Measurements from ENCODE around the gene KRTAP5-4.

The KRTAP5-4 gene

DNA sequence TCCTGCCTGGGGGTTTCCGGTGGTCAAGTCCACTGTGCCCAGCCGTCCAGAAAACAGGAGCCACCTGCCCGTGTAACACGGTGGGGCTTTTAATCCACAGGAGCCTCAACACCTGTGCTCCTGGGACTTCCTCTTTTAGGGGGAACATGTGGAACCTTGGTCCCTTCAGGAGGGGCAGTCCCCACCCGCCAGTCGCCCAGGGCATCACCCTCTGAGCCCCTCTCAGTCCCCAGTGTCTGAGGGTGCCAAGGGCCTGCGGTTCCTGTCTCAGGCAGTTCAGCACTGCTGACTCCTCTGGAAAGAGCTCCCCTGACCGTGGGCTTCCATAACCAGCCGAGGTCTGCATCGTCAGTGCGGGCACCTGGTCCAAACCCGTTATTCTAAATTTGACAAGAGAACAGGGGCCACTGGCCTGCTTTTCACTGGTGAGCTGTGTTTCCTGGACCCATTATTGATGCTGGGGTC lies 23.5 kb upstream of the KRTAP5-4 start:
- H2AFZ ChIP-seq (ENCODE audit: low read length): no peak overlapping the region

DNA sequence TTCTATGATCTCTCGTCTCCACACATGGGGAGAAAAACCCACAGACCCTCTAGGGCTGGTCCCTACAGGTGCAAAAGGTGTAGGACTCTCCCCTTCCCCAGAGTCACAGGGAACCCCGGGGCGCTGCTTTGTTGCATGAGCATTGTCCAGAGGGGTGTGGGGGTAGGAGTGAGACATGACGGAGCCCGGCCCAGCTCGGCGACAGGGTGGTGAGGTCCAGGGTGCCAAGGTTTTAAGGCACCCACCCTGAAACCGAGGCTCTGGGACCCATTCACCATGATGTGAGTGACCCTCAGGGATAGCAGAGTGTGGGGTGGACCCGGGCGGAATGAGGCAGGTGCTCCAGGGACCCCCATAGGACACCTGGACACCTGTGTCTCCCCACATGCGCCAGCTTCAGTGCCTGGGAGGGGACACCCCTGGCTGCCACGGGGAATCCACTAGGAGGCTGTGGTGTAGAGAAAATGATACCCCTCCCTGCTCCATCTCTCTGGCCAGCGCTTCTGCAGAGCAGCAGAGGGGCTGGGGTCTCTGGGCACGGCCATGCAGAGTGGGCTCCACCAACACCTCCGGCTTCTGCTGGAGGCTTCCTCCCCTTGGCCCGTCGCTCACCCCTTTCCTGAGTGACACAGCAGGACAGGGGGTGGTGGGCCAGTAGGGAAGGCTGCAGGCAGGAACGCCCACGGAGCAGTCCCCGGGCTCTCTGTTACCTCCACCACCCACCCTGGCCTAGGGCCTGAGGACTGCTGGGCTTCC lies 22.8 kb upstream of the KRTAP5-4 start:
- no peaks in the 10 kb centered on the region for H4K20me1 ChIP-seq (ENCODE audit: insufficient read depth, low read length, poor library complexity, severe bottlenecking)
- H3K27me3 ChIP-seq (ENCODE audit: insufficient read depth, low read length, poor library complexity, severe bottlenecking): no peaks in the 10 kb centered on the region
- no peak overlapping the region for H3K9ac ChIP-seq (ENCODE audit: low read depth, low read length, poor library complexity, severe bottlenecking)
- no peaks in the 10 kb centered on the region for H3K36me3 ChIP-seq (ENCODE audit: insufficient read depth, low read length)
- no peak overlapping the region for H3K4me2 ChIP-seq (ENCODE audit: low read depth, low read length, poor library complexity, severe bottlenecking)
- TF ChIP-seq, protein P1, sequence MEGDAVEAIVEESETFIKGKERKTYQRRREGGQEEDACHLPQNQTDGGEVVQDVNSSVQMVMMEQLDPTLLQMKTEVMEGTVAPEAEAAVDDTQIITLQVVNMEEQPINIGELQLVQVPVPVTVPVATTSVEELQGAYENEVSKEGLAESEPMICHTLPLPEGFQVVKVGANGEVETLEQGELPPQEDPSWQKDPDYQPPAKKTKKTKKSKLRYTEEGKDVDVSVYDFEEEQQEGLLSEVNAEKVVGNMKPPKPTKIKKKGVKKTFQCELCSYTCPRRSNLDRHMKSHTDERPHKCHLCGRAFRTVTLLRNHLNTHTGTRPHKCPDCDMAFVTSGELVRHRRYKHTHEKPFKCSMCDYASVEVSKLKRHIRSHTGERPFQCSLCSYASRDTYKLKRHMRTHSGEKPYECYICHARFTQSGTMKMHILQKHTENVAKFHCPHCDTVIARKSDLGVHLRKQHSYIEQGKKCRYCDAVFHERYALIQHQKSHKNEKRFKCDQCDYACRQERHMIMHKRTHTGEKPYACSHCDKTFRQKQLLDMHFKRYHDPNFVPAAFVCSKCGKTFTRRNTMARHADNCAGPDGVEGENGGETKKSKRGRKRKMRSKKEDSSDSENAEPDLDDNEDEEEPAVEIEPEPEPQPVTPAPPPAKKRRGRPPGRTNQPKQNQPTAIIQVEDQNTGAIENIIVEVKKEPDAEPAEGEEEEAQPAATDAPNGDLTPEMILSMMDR (conservative IDR thresholded peaks at IDR 0.05; ENCODE audit: low read length): no peak
- TF ChIP-seq EZH2phosphoT487 (IDR thresholded peaks at IDR 0.05; ENCODE audit: borderline replicate concordance): no peak
- no peaks in the 10 kb centered on the region for H3F3A ChIP-seq (ENCODE audit: low read depth)
- no peak overlapping the region for H2AFZ ChIP-seq (ENCODE audit: low read length)
- H3K9me3 ChIP-seq (ENCODE audit: insufficient read depth, low read depth, low read length): no peaks in the 10 kb centered on the region
- H3K9me2 ChIP-seq (replicated peaks; ENCODE audit: low read depth, low read length): no peaks in the 10 kb centered on the region
- no peaks in the 10 kb centered on the region for H3K4me1 ChIP-seq (ENCODE audit: insufficient read depth, low read length, poor library complexity, severe bottlenecking)
- H3K4me3 ChIP-seq (ENCODE audit: low read length, poor library complexity, severe bottlenecking): no peak overlapping the region
- H3K79me2 ChIP-seq (ENCODE audit: insufficient read depth, low read length): no peaks in the 10 kb centered on the region

More for the DNA sequence above, 23.5 kb upstream of the KRTAP5-4 start:
- TF ChIP-seq, protein P1 (conservative IDR thresholded peaks at IDR 0.05; ENCODE audit: low read length): no peak
- no peak for TF ChIP-seq EZH2phosphoT487 (IDR thresholded peaks at IDR 0.05; ENCODE audit: borderline replicate concordance)
- Histone ChIP-seq H3F3A (ENCODE audit: low read depth) (no peaks in the 10 kb centered on the region), H3K9me2 (replicated peaks; ENCODE audit: low read depth, low read length) (no peaks in the 10 kb centered on the region), H3K27me3 (ENCODE audit: insufficient read depth, low read length, poor library complexity, severe bottlenecking) (no peaks in the 10 kb centered on the region), H3K4me1 (ENCODE audit: insufficient read depth, low read length, poor library complexity, severe bottlenecking) (no peaks in the 10 kb centered on the region), H3K9me3 (ENCODE audit: insufficient read depth, low read depth, low read length) (no peaks in the 10 kb centered on the region), H3K4me3 (ENCODE audit: low read length, poor library complexity, severe bottlenecking) (no peak overlapping the region), H3K9ac (ENCODE audit: low read depth, low read length, poor library complexity, severe bottlenecking) (no peak overlapping the region), H3K36me3 (ENCODE audit: insufficient read depth, low read length) (no peaks in the 10 kb centered on the region), H4K20me1 (ENCODE audit: insufficient read depth, low read length, poor library complexity, severe bottlenecking) (no peaks in the 10 kb centered on the region), H3K4me2 (ENCODE audit: low read depth, low read length, poor library complexity, severe bottlenecking) (no peak overlapping the region), H3K79me2 (ENCODE audit: insufficient read depth, low read length) (no peaks in the 10 kb centered on the region)

DNA sequence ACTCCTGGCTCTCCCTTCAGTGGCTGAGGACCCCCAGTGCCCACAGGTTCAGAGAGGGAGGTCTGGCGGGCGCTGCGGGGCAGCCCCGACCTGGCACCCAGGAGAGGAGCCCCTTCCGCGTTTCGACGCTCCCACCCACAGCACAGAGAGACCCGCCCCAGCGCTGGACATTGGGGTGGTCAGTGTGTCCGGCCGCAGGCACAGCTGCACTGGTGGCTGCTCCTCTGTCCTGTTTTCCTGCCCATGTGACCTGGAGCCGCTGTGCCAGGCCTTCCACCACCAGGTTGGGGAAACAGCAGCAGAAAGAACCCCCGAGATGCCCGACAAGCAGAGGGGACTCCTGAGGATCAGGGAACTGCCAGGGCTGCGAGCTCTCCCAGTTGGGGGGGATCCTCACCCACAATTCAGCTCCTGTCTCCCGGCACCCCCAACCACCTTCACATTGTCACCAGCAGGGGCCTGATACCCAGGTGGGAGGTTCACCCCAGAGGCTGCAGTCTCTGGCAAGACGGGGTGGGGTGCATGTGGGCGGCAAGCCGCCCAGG lies 21.3 kb upstream of the KRTAP5-4 start:
- Histone ChIP-seq H3K4me1 (ENCODE audit: insufficient read depth, low read length, poor library complexity, severe bottlenecking) (no peaks in the 10 kb centered on the region), H3K4me2 (ENCODE audit: low read depth, low read length, poor library complexity, severe bottlenecking) (no peak overlapping the region), H4K20me1 (ENCODE audit: insufficient read depth, low read length, poor library complexity, severe bottlenecking) (no peaks in the 10 kb centered on the region), H3K36me3 (ENCODE audit: insufficient read depth, low read length) (no peaks in the 10 kb centered on the region), H3F3A (ENCODE audit: low read depth) (no peaks in the 10 kb centered on the region), H3K9me2 (replicated peaks; ENCODE audit: low read depth, low read length) (no peaks in the 10 kb centered on the region), H3K9me3 (ENCODE audit: insufficient read depth, low read depth, low read length) (no peaks in the 10 kb centered on the region), H3K79me2 (ENCODE audit: insufficient read depth, low read length) (no peaks in the 10 kb centered on the region), H3K4me3 (ENCODE audit: low read length, poor library complexity, severe bottlenecking) (no peak overlapping the region), H3K27me3 (ENCODE audit: insufficient read depth, low read length, poor library complexity, severe bottlenecking) (no peaks in the 10 kb centered on the region), H3K9ac (ENCODE audit: low read depth, low read length, poor library complexity, severe bottlenecking) (no peak overlapping the region), H2AFZ (ENCODE audit: low read length) (no peak overlapping the region)
- TF ChIP-seq EZH2phosphoT487 (IDR thresholded peaks at IDR 0.05; ENCODE audit: borderline replicate concordance): no peak
- TF ChIP-seq, protein P1 (conservative IDR thresholded peaks at IDR 0.05; ENCODE audit: low read length): no peak
